HCEC 1CT (cell line): ENCODE results near the gene USP20.
A peak's percentile ranks its signal among the peaks of the same experiment; 100 is the strongest.

Source experiments
- DNase-seq: peaks from one replicate; pipeline ENCODE4 v3.0.0-alpha.2; 2017

The USP20 gene

GRCh38 chr9:129894120-129894823 is 59.0 kb downstream of the USP20 start:
- no peak for DNase-seq

DNA sequence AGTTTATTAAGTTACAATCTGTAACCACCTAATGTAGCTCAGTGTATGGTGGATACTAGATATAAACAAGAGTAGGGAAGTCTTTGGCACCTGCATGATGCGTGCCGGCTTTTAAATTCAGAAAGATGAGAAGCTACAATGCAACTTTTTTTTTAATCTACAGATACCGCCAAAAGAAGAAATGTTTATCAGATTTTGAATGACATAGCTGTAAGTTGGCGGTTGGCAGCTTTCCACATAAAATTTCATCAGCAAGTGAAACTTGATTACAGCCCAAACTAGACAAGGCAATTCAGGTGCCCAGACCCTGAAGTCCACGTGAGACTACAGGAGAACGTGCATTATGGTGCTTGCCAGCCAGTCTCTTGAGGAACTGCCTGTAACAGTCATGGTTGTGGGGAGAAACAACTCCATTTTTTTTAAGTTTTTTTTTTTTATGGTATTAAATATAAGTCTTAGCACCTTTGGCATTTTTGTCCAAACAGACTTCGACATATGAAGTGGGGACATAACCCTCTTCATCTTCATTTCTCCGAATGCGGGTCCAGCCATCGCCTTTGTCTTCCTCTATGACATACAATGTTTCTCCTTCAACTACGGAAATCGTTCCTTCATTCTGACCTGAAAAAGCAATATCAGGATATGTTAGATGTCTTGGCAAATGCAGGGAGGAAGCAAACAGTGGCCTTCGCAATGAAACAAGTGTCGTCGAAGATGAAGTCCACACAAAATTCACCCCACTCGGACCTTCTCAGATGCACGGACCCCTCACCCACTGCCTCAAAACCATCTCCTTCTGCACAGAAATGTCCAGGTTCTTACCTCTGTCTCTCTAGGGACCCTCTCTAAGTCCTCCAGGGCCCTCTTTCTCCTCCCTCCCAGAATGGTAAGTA is 60.4 kb downstream of the USP20 start:
- no peak for DNase-seq

GRCh38 chr9:129897263-129897662 is 62.0 kb downstream of the USP20 start:
- no peak for DNase-seq

GRCh38 chr9:129898185-129898584 is 62.9 kb downstream of the USP20 start:
- DNase-seq: peak; percentile 17

- DNase-seq: no peak
Measured at GRCh38 chr9:129899620-129900019, 64.4 kb downstream of the USP20 start.

- no peak for DNase-seq
Measured at GRCh38 chr9:129900263-129901027, 65.2 kb downstream of the USP20 start.

DNA sequence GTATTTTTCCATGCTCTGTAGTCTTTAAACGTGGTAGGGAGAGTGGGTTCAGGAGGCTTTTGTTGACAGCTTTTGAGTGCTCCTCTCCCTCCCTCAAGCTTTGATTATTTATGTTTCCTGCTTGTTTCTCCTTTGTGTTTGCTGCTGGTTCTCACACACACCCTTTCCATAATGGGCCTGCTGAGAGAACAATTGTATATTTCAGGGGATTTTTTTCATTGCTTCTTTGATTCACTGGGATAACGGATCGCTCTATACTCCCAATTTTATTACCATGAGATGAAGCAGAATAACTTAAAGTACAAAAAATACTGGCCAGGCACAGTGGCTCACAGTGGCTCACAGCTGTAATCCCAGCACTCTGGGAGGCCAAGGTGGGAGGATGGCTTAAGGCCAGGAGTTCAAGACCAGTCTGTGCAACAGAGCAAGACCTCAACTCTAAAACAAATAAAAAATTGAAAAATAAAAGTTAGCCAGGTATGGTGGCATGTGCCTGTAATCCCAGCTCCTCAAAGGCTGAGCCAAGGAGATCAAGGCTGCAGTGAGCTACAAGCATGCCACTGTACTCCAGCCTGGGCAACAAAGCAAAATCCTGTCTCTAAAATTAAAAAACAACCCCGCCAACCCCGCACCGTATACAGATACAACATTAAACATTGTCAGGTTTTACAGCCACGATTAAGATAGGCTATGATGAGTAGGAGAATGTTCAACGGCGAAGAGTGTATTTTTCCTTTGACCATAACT is 66.9 kb downstream of the USP20 start:
- DNase-seq: no peak

DNA sequence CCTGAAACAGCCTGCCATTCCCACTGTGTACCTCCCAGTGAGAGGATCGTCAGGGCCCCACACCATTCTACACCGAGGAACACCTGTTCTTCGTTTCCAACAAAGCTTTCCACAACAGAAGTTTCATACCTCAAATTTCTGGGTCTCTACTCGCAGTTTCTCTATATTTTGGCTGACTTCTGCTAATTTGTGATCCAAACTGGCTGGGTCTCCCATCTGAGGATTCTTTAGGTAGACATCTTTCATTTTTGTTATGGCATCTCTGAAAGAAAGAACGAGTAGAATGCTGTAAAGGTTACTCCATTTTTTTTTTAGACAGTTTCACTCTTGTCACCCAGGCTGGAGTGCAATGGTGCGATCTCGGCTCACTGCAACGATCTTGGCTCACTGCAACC is 67.5 kb downstream of the USP20 start:
- no peak for DNase-seq

GRCh38 chr9:129904734-129905133 is 69.5 kb downstream of the USP20 start:
- DNase-seq: no peak

GRCh38 chr9:129906298-129906697 is 71.0 kb downstream of the USP20 start:
- no peak for DNase-seq

GRCh38 chr9:129907201-129907600 is 71.9 kb downstream of the USP20 start:
- DNase-seq: no peak

DNA sequence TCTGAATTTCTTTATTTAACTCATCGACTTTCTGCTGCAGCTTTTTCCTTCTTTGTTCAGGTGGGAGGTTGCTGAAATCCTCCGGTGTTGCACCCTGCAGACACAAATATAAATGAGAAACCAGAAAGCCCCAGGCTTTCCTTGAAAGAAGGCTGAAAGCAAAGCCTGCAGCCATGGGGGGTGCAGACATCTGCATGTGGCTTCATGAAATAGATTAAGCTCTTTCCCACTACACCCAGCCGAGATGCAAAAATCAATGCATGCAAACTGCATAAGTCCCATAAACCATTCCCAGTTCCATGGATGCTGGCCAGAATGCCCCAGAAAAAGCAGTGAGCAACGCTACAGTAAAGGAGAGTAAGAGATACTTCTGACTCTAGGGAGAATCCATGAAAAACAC is 73.6 kb downstream of the USP20 start:
- DNase-seq: no peak

- DNase-seq: no peak
Measured at GRCh38 chr9:129909851-129910250, 74.6 kb downstream of the USP20 start.

- peak; percentile 98 for DNase-seq
Measured at GRCh38 chr9:129910628-129911567, 75.6 kb downstream of the USP20 start.

DNA sequence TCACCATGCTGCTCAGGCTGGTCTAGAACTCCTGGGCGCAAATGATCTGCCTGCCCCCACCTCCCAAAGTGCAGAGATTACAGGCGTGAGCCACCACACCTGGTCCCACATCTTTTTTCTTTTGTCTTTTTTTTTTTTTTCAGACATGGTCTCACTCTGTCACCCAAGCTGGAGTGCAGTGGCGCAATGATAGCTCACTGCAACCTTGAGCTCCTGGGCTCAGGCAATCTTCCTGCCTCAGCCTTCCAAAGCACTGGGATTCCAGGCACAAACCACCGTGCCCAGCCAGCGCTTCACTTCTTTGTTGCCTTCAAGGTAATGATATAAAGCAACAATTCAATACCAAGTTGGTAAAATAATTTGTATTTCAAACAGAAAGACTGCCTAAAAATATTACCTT is 78.8 kb downstream of the USP20 start:
- DNase-seq: no peak

GRCh38 chr9:129916707-129917106 is 81.4 kb downstream of the USP20 start:
- DNase-seq: no peak

DNA sequence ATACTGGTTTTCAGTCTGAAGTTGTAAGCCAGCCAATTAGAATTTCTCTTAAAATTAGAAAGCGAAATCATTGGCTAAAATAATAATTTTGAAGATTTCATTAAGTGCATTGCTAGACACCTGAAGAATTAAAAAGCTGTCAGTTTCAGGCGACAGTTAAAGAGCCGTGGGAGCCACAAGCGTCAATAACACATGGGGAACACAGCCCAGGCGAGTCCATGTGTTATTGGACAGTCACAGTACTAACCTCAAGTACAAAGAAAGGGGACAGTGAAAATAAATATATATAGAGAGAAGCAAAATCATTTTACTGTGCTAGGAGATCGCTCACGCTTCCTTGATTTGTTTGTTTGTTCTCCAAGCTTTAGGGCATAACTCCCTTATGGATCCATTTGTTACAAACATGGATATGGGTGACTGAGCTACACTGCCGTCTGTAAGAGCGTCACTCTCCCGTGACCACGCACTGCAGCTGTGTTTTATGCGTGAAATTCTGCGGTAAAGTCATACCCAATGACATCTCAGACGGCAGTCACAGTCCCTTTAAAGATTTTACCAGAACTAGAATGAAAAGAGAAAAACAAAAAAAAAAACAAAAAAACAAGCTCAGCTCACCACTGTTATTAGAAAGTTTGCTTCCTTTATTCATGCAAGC is 83.2 kb downstream of the USP20 start:
- no peak for DNase-seq

DNA sequence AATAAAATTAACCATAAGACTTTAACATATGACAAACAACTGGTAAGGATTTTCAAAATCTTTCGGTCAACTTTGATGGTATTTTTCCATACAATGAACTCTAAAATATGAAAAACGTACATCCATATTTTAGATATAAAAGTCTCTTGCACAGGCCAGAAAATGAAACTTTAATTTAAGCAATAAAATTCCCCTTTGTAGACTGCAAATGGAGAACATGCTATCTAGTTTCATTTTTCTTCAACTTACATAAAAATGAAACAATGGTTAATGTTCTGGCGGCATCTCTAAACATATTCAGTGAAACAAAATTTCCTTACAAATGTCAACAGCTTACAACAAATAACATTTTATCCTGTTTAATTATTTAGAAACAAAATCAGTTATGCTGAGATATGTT is 84.0 kb downstream of the USP20 start:
- no peak for DNase-seq

GRCh38 chr9:129919841-129920240 is 84.6 kb downstream of the USP20 start:
- DNase-seq: no peak

DNA sequence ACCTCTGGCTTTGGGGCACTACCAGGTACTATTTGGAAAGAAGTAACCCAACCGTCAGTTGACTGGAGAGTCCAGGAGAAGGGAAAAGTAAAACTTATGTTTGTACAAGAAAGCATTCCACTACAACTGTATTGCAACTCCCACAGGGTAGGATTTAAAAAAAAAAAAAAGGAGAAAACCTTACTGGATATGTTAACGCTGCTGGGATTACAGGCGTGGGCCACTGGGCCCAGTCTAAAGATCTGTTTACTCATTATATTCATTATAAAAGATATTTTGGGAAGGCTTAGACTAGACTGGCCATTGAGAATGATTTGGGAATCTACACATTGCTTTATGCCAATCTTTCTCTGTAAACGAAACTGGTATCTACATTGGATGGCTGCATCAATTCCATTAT is 86.6 kb downstream of the USP20 start:
- no peak for DNase-seq

DNA sequence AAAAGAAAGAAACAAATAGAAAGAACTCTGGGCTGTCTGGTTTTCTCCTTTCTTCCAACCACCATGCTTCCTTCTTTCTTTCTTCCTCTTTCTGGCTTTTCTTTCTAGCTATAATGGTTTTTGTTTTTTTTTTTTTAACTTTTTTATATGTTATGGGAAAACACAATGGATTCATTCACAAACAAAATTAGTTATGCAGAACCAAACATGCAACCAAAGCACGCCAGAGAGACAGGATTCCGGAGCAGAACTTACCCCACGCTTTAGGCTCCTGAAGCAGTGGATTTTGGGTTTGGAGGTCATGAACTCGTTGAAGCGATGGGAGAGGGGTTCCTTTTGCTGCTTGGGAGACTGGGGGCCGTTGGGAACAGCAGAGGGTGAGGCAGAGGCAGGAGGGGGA is 88.3 kb downstream of the USP20 start:
- no peak for DNase-seq
